ENCODE results near the gene ERMAP.

DNA sequence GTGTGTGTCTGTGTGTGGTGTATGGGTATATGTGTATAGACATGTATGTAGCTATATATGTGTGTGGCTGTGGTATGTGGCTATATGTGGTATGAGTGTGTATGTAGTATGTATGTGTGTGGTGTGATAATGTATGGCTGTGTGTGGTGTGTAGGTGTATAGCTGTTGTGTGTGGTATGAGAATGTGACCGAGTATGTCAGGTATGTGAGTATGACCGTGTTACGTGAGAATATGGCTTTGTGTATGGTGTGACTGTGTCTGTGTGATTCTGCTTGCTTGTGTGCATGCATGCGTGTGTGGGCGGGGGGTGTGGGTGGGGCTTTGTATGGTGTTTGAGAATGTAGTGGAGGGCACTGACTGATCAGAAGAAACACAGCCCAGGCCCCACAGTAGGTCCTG is 33.0 kb downstream of the ERMAP start:
- TF ChIP-seq, protein P1, sequence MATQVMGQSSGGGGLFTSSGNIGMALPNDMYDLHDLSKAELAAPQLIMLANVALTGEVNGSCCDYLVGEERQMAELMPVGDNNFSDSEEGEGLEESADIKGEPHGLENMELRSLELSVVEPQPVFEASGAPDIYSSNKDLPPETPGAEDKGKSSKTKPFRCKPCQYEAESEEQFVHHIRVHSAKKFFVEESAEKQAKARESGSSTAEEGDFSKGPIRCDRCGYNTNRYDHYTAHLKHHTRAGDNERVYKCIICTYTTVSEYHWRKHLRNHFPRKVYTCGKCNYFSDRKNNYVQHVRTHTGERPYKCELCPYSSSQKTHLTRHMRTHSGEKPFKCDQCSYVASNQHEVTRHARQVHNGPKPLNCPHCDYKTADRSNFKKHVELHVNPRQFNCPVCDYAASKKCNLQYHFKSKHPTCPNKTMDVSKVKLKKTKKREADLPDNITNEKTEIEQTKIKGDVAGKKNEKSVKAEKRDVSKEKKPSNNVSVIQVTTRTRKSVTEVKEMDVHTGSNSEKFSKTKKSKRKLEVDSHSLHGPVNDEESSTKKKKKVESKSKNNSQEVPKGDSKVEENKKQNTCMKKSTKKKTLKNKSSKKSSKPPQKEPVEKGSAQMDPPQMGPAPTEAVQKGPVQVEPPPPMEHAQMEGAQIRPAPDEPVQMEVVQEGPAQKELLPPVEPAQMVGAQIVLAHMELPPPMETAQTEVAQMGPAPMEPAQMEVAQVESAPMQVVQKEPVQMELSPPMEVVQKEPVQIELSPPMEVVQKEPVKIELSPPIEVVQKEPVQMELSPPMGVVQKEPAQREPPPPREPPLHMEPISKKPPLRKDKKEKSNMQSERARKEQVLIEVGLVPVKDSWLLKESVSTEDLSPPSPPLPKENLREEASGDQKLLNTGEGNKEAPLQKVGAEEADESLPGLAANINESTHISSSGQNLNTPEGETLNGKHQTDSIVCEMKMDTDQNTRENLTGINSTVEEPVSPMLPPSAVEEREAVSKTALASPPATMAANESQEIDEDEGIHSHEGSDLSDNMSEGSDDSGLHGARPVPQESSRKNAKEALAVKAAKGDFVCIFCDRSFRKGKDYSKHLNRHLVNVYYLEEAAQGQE (IDR thresholded peaks at IDR 0.05; ENCODE audit: insufficient read depth in 1 of 2, low read depth in 2 of 2, low read length in 2 of 2), result no peak
- TF ChIP-seq TAF1 (IDR thresholded peaks at IDR 0.05; ENCODE audit: borderline replicate concordance, insufficient read depth, low read length) (no peak), POLR2AphosphoS5 (IDR thresholded peaks at IDR 0.05; ENCODE audit: low read depth, low read length) (no peak), SIN3A (IDR thresholded peaks at IDR 0.05; ENCODE audit: borderline replicate concordance, insufficient read depth, low read length) (no peak)

Data from PFSK-1 (cell line).